Measurements from ENCODE around the gene FKBP8.
"Not testable (repeated sequence)": the region's sequence is repeated elsewhere in the genome, so short reads cannot be mapped to it uniquely, and the experiment has no call there.

Gene FKBP8

DNA sequence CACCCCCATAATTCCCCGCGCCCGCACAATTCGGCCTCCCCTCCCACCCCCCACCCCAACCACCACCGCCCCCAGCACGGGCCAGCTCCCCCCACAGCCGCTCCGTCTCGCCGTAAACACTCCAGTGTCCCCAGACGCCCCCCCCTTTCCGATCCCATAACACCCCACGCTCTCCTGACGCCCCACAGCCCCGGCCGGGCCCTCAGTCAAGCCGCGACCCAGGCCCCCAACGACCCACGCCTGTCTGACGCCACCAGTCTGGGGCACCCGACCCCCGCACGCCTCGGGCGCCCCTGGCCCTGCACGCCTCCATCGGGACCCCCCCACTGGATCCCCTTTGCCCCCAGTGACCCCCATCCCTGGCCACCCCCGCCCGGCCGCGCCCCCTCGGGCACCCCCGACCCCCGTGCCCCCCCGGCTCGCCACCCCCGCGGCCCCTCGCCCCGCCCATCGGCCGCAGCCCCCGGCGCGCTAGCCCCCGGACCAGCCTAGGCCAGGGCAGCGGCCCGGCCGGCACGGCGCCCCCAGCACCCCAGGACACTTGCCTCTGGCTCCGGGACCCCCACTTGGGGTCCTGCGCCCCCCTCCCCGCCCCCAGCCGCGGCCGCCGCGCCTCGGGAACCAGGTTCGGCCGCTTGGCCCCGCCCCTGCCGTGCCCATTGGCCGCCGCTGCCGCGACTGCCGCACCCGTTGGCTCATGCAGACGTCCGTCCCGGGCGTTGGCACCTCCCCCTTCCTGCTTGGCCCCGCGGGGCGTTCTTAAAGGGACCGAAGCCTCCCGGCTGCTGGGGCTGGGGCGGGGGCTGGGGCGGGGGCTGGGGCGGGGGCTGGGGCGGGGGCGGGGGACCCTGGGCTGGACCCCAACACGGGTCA, at the start of gene FKBP8:
FKBP8 (minus strand) TSS at position 633 of the 873 bp plus-strand sequence. CDS start 1,603 bp downstream, outside the sequence.
- H3K27me3 ChIP-seq: no peaks in the 10 kb centered on the region
- H3K9me3 ChIP-seq: no peaks in the 10 kb centered on the region
- peak within 1 kb of the TSS; percentile 78 for H3K9ac ChIP-seq
- H3K27ac ChIP-seq: peak within 1 kb of the TSS; percentile 65
- H3K4me3 ChIP-seq: peak within 1 kb of the TSS; percentile 70
- peaks cover 38% of the 10 kb centered on the region for H3K36me3 ChIP-seq
- no peak for TF ChIP-seq Cebpa-rat (IDR thresholded peaks at IDR 0.05)
- H4K20me1 ChIP-seq: peaks cover 10% of the 10 kb centered on the region
- H3K4me1 ChIP-seq: peaks cover 23% of the 10 kb centered on the region
- peak within 1 kb of the TSS; percentile 94 for H3K4me2 ChIP-seq

- Histone ChIP-seq H4K20me1 (peaks cover 44% of the 10 kb centered on the region), H3K4me1 (peaks cover 92% of the 10 kb centered on the region), H3K4me2 (peak overlapping the region; percentile 96), H3K27me3 (peaks cover 16% of the 10 kb centered on the region; the same call in 1 of the 2 replicates), H3K9ac (peak overlapping the region; percentile 48; the same call in 1 of the 2 replicates), H3K36me3 (peaks cover 21% of the 10 kb centered on the region)
- H3K27ac ChIP-seq, H3K4me3 ChIP-seq, H3K9me3 ChIP-seq: not testable (repeated sequence)
Observed at GRCh38 chr19:18592732-18593131, 49.4 kb upstream of the FKBP8 start.

GRCh38 chr19:18591735-18592385, 48.5 kb upstream of the FKBP8 start:
- Histone ChIP-seq H3K9ac (no peak overlapping the region), H3K36me3 (peaks cover 21% of the 10 kb centered on the region), H3K4me1 (peaks cover 84% of the 10 kb centered on the region), H3K4me3 (no peak overlapping the region), H4K20me1 (peaks cover 44% of the 10 kb centered on the region), H3K9me3 (peaks cover 3% of the 10 kb centered on the region), H3K27ac (no peak overlapping the region), H3K4me2 (peak overlapping the region; percentile 28), H3K27me3 (peaks cover 13% of the 10 kb centered on the region; the same call in 1 of the 2 replicates)
- no peak for TF ChIP-seq Cebpa-rat (IDR thresholded peaks at IDR 0.05)

DNA sequence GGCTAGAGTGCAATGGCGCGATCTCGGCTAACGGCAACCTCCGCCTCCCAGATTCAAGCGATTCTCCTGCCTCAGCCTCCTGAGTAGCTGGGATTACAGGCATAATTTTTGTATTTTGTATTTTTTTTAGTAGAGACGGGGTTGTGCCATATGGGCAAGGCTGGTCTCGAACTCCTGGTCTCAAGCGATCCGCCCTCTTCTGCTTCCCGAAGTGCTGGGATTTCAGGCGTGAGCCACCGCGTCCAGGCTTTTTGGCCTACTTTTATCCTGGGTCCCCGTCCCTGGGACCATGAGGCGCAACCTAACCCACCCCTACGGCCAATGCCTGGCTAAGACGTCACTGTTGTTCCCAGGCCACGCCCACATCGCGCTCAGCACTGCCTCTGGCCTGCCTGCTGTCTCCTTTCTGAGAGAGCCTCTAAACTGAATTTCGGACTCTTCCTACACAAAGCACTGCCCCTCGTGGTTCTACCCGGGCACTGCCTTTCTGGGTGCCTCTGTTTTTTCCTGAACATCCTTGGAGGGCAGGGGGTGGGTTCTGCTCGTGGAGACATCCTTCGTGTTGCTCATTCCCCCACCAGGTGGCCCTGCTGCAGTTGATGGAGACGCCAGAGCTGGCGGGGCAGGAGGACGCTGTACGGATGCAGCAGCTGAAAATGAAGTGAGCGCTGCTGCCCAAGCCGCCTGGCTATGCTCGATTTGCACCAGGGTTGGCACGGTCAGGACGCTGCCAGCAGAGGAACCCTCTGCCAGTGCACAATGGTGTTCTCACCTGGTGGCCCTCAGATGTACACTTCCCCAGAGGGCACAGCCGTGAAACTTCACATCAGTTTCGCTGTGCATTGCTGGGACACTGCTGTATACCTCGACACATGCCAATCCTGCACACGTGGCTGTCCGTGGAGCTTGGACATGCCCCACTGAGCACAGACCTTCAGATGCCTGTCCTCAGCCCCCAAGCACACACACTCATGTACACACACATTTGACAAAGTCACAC, 47.2 kb upstream of the FKBP8 start:
- Histone ChIP-seq H3K27me3 (peaks cover 4% of the 10 kb centered on the region; the same call in 1 of the 2 replicates), H3K4me2 (peak overlapping the region; percentile 98), H3K4me1 (peaks cover 81% of the 10 kb centered on the region), H3K4me3 (no peak overlapping the region), H3K9ac (no peak overlapping the region), H3K36me3 (peaks cover 21% of the 10 kb centered on the region), H3K9me3 (peaks cover 7% of the 10 kb centered on the region), H3K27ac (no peak overlapping the region), H4K20me1 (peaks cover 35% of the 10 kb centered on the region)
- TF ChIP-seq Cebpa-rat (IDR thresholded peaks at IDR 0.05): no peak

DNA sequence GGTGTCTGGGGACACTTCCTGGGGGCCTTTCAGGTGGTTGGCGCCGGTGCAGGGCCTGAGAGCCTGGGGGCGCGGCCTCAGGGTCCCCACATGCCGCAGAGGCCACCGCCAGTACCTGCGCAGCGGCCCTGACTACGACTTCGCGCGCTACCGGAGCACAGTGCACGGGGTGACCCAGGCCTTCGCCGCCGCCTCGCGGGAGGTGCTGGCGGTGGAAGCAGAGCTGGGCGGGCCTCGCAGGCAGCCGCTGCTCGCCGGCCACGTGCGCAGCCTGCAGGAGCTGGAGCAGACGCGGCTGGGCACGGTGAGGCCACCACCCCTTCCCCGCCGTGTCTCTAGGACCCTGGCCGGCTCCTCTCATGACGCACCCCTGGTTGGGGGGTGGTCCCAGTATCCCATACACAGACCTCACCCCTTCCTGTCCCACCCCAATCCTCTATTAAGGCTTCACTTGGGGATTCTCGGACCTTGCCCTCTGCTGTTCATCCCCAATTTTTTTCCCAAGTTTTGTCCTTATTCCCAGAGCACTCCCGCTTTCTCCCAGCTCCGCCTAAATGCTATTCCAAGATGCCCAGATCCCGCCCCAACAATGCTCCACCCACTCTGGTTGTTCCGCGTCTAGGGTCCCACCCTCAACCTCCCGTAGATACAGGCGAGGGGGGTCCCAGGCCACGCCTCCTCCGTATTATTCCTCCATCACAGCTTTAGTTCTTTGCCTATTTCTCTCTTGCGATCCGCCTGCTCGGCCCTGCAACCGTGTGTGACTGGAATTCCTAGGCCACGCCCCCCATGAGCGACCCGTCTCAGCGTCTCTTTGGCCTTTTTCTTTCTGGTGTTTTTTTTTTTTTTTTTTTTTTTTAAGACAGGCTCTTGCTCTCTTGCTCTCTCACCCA, 46.3 kb upstream of the FKBP8 start:
- Histone ChIP-seq H3K4me2 (peak overlapping the region; percentile 98), H3K4me3 (peak overlapping the region; percentile 78), H3K36me3 (peaks cover 21% of the 10 kb centered on the region), H3K27me3 (no peaks in the 10 kb centered on the region), H3K27ac (peak overlapping the region; percentile 85), H3K9me3 (peaks cover 7% of the 10 kb centered on the region), H3K4me1 (peaks cover 78% of the 10 kb centered on the region), H4K20me1 (peaks cover 26% of the 10 kb centered on the region), H3K9ac (peak overlapping the region; percentile 78)
- no peak for TF ChIP-seq Cebpa-rat (IDR thresholded peaks at IDR 0.05)

GRCh38 chr19:18588611-18589379, 45.4 kb upstream of the FKBP8 start, which contains the start of gene REX1BD:
Gene REX1BD, plus strand, starts transcription at chr19:18588798. Its CDS starts 4 bp downstream, at chr19:18588802.
- Histone ChIP-seq H3K9ac (peak within 1 kb of the TSS; percentile 78), H3K4me3 (peak within 1 kb of the TSS; percentile 78), H4K20me1 (peaks cover 25% of the 10 kb centered on the region), H3K4me2 (peak within 1 kb of the TSS; percentile 98), H3K36me3 (peaks cover 21% of the 10 kb centered on the region), H3K9me3 (peaks cover 7% of the 10 kb centered on the region), H3K27ac (peak within 1 kb of the TSS; percentile 85), H3K4me1 (peaks cover 70% of the 10 kb centered on the region), H3K27me3 (no peaks in the 10 kb centered on the region)
- TF ChIP-seq Cebpa-rat (IDR thresholded peaks at IDR 0.05): no peak

DNA sequence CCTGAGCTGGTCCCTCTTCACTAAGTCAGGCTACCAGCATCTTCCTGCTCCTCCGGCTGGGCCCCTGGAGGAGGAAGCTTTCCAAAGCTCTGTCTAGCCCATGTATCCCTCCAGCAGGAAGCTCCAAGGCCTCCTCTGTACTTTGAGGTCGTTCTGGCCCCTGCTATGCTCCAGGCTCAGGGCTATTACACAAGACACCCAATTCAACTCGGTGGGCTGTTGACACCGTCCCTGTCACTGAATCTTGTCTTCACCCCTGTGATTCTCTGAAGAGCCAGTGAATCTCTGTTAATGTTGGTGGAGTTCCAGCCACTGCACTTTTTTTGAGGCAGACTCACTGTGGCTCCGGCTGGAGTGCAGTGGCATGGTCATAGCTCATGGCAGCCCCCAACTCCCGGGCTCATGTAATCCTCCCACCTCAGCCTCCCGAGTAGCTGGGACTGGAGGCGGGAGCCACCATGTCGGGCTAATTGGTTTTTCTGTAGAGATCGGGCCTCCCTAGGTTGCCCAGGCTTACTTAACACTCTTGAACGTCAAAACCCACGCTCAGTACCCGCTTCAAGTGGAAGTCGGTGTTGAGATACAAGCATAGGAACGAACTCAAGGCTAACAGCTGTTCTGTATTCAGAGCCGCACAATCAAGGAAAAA, 44.7 kb upstream of the FKBP8 start:
- H3K27me3 ChIP-seq: no peaks in the 10 kb centered on the region
- H3K9me3 ChIP-seq: peaks cover 7% of the 10 kb centered on the region
- peak overlapping the region; percentile 98 for H3K4me2 ChIP-seq
- H3K36me3 ChIP-seq: peaks cover 21% of the 10 kb centered on the region
- H3K27ac ChIP-seq: peak overlapping the region; percentile 85
- TF ChIP-seq Cebpa-rat (IDR thresholded peaks at IDR 0.05): no peak
- H3K9ac ChIP-seq: peak overlapping the region; percentile 78
- peaks cover 18% of the 10 kb centered on the region for H4K20me1 ChIP-seq
- H3K4me3 ChIP-seq: peak overlapping the region; percentile 78
- H3K4me1 ChIP-seq: peaks cover 63% of the 10 kb centered on the region
